K562 treated with DMSO at 1 percent for 12 hours (cell line): ENCODE measurements around the gene RILPL1. TPM values are rescaled to one million over a fixed set of nuclear protein-coding genes. Genes with fewer than 3 reads are reported as not detected.

Experiments used
- total RNA-seq: library from RNA; unstranded; fragments of 300-600 nt; gene quantifications from 2 replicates; pipeline ENCODE4 v1.2.3, GENCODE V29; 2022; ENCODE audit not compliant: insufficient read depth

RILPL1 gene
- total RNA-seq, result 5.1 and 10.8 TPM in 2 replicates

GRCh38 chr12:123533672-123534643, at the start of gene RILPL1:
Gene RILPL1 (minus strand): TSS chr12:123533719. CDS start chr12:123533482, 237 bp downstream.

GRCh38 chr12:123457980-123458779, 75.3 kb downstream of the RILPL1 start, which contains the start of gene SNRNP35:
Gene SNRNP35 (plus strand): TSS chr12:123458139. CDS start chr12:123465541, 7,402 bp downstream.

DNA sequence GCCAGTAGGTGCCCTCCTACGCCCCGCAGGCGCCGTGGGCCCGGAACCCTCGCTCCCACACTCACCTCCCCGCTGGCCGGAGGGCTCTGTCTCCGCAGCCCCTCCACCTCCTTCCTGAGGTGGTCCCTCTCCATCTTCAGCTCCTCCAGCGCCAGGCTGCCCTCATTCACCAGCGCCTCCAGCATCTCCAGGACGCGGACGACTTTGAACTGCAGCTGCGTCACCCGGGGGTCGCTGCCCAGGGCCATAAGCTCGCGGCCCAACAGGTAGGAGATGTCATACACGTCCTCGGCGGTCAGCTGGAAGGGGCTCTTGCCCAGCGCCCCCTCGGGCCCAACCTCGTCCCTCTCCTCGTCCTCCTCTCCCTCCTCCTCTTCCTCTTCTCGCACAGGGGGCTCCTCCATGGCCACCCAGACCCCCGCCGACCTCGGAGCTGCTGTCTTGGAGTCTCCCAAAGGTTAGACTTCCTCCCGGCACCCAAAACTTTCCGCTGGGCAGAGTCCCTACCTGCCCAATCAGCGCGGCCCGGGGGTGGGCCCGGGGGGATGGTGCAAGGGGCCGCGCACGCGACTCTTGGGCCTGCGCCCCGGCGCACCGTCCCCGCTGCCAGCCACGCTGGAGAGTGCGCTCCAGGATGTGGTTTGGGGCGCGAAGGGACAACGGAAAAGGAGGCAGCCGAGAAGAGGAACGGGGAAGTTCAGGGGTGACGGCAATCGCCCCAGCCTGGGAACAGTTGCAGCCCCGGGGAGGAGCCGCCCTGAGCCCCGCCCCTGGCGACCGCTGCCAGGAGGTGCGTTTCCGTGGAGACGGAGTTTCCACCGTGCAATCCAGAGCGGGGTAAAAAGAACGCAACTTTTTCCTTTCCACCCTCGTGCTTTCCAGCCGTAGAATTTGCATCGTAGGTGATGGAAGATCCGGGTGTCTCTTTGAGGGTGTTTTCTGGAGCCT, 97.2 kb downstream of the RILPL1 start, which contains the start of gene RILPL2:
TSS of gene RILPL2 (minus strand) at position 668 of the 948 bp plus-strand sequence. CDS start at position 404, 264 bp downstream.

Other genes starting within 250 kb of the RILPL1 start
- gene SBNO1, start 168.9 kb downstream of the RILPL1 start, total RNA-seq, result 5.9 and 21.0 TPM in 2 replicates
- gene KMT5A, start 149.6 kb downstream of the RILPL1 start, total RNA-seq, result 48.7 and 93.1 TPM in 2 replicates
- gene RILPL2, start 97.0 kb downstream of the RILPL1 start, total RNA-seq, result 5.2 and 6.2 TPM in 2 replicates
- 12.6 and 22.7 TPM in 2 replicates for gene SNRNP35, start 75.6 kb downstream of the RILPL1 start, total RNA-seq
- gene TMED2, start 50.8 kb upstream of the RILPL1 start, total RNA-seq, result 82.1 and 143 TPM in 2 replicates
- gene DDX55, start 68.4 kb upstream of the RILPL1 start, total RNA-seq, result 10.0 and 29.9 TPM in 2 replicates
- 28.9 and 57.8 TPM in 2 replicates for gene EIF2B1, start 100.0 kb upstream of the RILPL1 start, total RNA-seq
- 7.1 and 22.0 TPM in 2 replicates for gene GTF2H3, start 100.1 kb upstream of the RILPL1 start, total RNA-seq
- 2.0 and 5.5 TPM in 2 replicates for gene TCTN2, start 137.4 kb upstream of the RILPL1 start, total RNA-seq
- gene ATP6V0A2, start 178.6 kb upstream of the RILPL1 start, total RNA-seq, result 6.2 and 19.2 TPM in 2 replicates
- 0.44 and 0.50 TPM in 2 replicates for gene DNAH10, start 228.6 kb upstream of the RILPL1 start, total RNA-seq